SK-N-SH treated with all-trans-retinoic acid at 6 μM for 48 hours (cell line): ENCODE measurements around the gene CDK6.

Experiments used
- ATAC-seq: fragments of 200-7000 bp; cut with Tn5 transposase; 3 replicates; pipeline ENCODE4 v1.9.1; 2020; ENCODE audit warnings: mild to moderate bottlenecking, moderate library complexity
- ARNTL ChIP-seq: fragments of 450-650 bp; formaldehyde crosslinking; IDR thresholded peaks from 2 replicates; pipeline ENCODE4 v1.5.0; 2020; ENCODE audit warnings: low read depth, mild to moderate bottlenecking, moderate library complexity, borderline replicate concordance
- BACH2 ChIP-seq: fragments of 250-450 bp; sonication (Bioruptor Pico); IDR thresholded peaks from 2 replicates; pipeline ENCODE4 v1.9.0; 2021; ENCODE audit warnings: mild to moderate bottlenecking, borderline replicate concordance
- CSDC2 ChIP-seq: fragments of 250-450 bp; sonication (Bioruptor Pico); IDR thresholded peaks from 2 replicates; pipeline ENCODE4 v1.5.0; 2020; ENCODE audit warnings: mild to moderate bottlenecking, moderate library complexity
- ESRRG ChIP-seq: fragments of 250-450 bp; sonication (Bioruptor Pico); IDR thresholded peaks from 2 replicates; pipeline ENCODE4 v1.6.1; 2021; ENCODE audit warnings: mild to moderate bottlenecking
- GLIS3 ChIP-seq: fragments of 250-450 bp; sonication (Bioruptor Pico); IDR thresholded peaks from 2 replicates; pipeline ENCODE4 v1.5.0; 2020; ENCODE audit warnings: mild to moderate bottlenecking, moderate library complexity
- ISL1 ChIP-seq: fragments of 250-450 bp; sonication (Bioruptor Pico); IDR thresholded peaks from 2 replicates; pipeline ENCODE4 v2.1.2; 2022; ENCODE audit warnings: mild to moderate bottlenecking, moderate library complexity
- OSR1 ChIP-seq: fragments of 250-450 bp; sonication (Bioruptor Pico); IDR thresholded peaks from 2 replicates; pipeline ENCODE4 v1.8.0; 2022; ENCODE audit warnings: moderate library complexity, mild to moderate bottlenecking, inconsistent platforms
- PPARA ChIP-seq: fragments of 250-450 bp; sonication (Bioruptor Pico); IDR thresholded peaks from 2 replicates; pipeline ENCODE4 v1.5.0; 2020; ENCODE audit warnings: mild to moderate bottlenecking, borderline replicate concordance
- RARB ChIP-seq: fragments of 250-450 bp; sonication (Bioruptor Pico); IDR thresholded peaks from 2 replicates; pipeline ENCODE4 v1.8.0; 2021; ENCODE audit warnings: mild to moderate bottlenecking, moderate library complexity
- SNAI2 ChIP-seq: fragments of 250-450 bp; sonication (Bioruptor Pico); IDR thresholded peaks from 2 replicates; pipeline ENCODE4 v1.5.0; 2020; ENCODE audit warnings: mild to moderate bottlenecking, moderate library complexity
- TCF4 ChIP-seq: fragments of 250-450 bp; sonication (Bioruptor Pico); IDR thresholded peaks from 2 replicates; pipeline ENCODE4 v1.8.0; 2021; ENCODE audit warnings: mild to moderate bottlenecking, moderate library complexity, borderline replicate concordance
- TOX ChIP-seq: fragments of 250-450 bp; sonication (Bioruptor Pico); IDR thresholded peaks from 2 replicates; pipeline ENCODE4 v1.8.0; 2021; ENCODE audit warnings: mild to moderate bottlenecking, moderate library complexity, borderline replicate concordance
- ZC3H10 ChIP-seq: fragments of 250-450 bp; sonication (Bioruptor Pico); IDR thresholded peaks from 2 replicates; pipeline ENCODE4 v1.5.1; 2021; ENCODE audit warnings: mild to moderate bottlenecking, moderate library complexity
- ZFP3 ChIP-seq: fragments of 250-450 bp; sonication (Bioruptor Pico); IDR thresholded peaks from 2 replicates; pipeline ENCODE4 v1.5.0; 2020; ENCODE audit warnings: mild to moderate bottlenecking, moderate library complexity
- ZFP30 ChIP-seq: fragments of 450-650 bp; formaldehyde crosslinking; IDR thresholded peaks from 2 replicates; pipeline ENCODE4 v1.5.0; 2022; ENCODE audit warnings: mild to moderate bottlenecking, moderate library complexity
- ZNF565 ChIP-seq: fragments of 450-650 bp; formaldehyde crosslinking; conservative IDR thresholded peaks from 2 replicates; pipeline ENCODE4 v1.5.0; 2020; ENCODE audit warnings: low read depth, mild to moderate bottlenecking, moderate library complexity
- ZNF70 ChIP-seq: fragments of 450-650 bp; formaldehyde crosslinking; IDR thresholded peaks from 2 replicates; pipeline ENCODE4 v1.5.0; 2020; ENCODE audit warnings: mild to moderate bottlenecking, moderate library complexity
- ZNF8 ChIP-seq: fragments of 450-650 bp; formaldehyde crosslinking; IDR thresholded peaks from 2 replicates; pipeline ENCODE4 v1.5.0; 2020; ENCODE audit warnings: mild to moderate bottlenecking, moderate library complexity
- TF ChIP-seq, protein P1 (sequence below): fragments of 250-450 bp; sonication (Bioruptor Pico); IDR thresholded peaks from 2 replicates; pipeline ENCODE4 v1.8.0; 2021; ENCODE audit warnings: low read depth, mild to moderate bottlenecking, moderate library complexity, borderline replicate concordance
- TF ChIP-seq, protein P2 (sequence below): fragments of 250-450 bp; sonication (Bioruptor Pico); IDR thresholded peaks from 2 replicates; pipeline ENCODE4 v1.5.1; 2021; ENCODE audit warnings: mild to moderate bottlenecking, moderate library complexity
- TF ChIP-seq, protein P3 (sequence below): fragments of 250-450 bp; sonication (Bioruptor Pico); IDR thresholded peaks from 2 replicates; pipeline ENCODE4 v1.8.0; 2020; ENCODE audit warnings: mild to moderate bottlenecking, moderate library complexity, borderline replicate concordance
- TF ChIP-seq, protein P4 (sequence below): fragments of 250-450 bp; sonication (Bioruptor Pico); IDR thresholded peaks from 2 replicates; pipeline ENCODE4 v1.5.1; 2020; ENCODE audit warnings: low read depth, mild to moderate bottlenecking, moderate library complexity

CDK6 gene

DNA sequence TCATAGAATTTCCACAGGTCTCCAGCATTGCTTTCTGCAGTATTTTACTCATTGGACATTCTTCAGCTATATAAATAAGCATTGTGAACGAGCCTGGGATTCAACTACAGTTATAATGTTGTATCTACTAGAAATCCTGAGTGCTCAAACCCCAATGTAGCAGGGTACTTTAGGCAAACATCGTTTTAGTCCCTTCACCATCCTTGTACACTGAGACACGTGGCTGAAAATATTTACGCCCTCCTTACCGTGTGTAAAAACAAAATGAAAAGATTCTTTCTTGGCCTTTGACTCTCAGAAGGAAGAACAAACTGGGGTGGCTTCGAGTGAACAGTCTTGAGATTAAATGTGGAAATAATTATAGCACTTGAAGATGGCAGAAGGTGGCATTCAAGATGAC, 25.2 kb downstream of the CDK6 start:
- no peak for ATAC-seq
- TF ChIP-seq OSR1 (CRISPR knock-in tag) (no peak), ZNF8 (CRISPR knock-in tag) (no peak)
- TF ChIP-seq, protein P1, sequence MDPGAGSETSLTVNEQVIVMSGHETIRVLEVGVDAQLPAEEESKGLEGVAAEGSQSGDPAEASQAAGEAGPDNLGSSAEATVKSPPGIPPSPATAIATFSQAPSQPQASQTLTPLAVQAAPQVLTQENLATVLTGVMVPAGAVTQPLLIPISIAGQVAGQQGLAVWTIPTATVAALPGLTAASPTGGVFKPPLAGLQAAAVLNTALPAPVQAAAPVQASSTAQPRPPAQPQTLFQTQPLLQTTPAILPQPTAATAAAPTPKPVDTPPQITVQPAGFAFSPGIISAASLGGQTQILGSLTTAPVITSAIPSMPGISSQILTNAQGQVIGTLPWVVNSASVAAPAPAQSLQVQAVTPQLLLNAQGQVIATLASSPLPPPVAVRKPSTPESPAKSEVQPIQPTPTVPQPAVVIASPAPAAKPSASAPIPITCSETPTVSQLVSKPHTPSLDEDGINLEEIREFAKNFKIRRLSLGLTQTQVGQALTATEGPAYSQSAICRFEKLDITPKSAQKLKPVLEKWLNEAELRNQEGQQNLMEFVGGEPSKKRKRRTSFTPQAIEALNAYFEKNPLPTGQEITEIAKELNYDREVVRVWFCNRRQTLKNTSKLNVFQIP: no peak
- TF ChIP-seq, protein P2, sequence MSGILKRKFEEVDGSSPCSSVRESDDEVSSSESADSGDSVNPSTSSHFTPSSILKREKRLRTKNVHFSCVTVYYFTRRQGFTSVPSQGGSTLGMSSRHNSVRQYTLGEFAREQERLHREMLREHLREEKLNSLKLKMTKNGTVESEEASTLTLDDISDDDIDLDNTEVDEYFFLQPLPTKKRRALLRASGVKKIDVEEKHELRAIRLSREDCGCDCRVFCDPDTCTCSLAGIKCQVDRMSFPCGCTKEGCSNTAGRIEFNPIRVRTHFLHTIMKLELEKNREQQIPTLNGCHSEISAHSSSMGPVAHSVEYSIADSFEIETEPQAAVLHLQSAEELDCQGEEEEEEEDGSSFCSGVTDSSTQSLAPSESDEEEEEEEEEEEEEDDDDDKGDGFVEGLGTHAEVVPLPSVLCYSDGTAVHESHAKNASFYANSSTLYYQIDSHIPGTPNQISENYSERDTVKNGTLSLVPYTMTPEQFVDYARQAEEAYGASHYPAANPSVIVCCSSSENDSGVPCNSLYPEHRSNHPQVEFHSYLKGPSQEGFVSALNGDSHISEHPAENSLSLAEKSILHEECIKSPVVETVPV (CRISPR knock-in tag): no peak
- TF ChIP-seq, protein P3, sequence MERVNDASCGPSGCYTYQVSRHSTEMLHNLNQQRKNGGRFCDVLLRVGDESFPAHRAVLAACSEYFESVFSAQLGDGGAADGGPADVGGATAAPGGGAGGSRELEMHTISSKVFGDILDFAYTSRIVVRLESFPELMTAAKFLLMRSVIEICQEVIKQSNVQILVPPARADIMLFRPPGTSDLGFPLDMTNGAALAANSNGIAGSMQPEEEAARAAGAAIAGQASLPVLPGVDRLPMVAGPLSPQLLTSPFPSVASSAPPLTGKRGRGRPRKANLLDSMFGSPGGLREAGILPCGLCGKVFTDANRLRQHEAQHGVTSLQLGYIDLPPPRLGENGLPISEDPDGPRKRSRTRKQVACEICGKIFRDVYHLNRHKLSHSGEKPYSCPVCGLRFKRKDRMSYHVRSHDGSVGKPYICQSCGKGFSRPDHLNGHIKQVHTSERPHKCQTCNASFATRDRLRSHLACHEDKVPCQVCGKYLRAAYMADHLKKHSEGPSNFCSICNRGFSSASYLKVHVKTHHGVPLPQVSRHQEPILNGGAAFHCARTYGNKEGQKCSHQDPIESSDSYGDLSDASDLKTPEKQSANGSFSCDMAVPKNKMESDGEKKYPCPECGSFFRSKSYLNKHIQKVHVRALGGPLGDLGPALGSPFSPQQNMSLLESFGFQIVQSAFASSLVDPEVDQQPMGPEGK (CRISPR knock-in tag): no peak

DNA sequence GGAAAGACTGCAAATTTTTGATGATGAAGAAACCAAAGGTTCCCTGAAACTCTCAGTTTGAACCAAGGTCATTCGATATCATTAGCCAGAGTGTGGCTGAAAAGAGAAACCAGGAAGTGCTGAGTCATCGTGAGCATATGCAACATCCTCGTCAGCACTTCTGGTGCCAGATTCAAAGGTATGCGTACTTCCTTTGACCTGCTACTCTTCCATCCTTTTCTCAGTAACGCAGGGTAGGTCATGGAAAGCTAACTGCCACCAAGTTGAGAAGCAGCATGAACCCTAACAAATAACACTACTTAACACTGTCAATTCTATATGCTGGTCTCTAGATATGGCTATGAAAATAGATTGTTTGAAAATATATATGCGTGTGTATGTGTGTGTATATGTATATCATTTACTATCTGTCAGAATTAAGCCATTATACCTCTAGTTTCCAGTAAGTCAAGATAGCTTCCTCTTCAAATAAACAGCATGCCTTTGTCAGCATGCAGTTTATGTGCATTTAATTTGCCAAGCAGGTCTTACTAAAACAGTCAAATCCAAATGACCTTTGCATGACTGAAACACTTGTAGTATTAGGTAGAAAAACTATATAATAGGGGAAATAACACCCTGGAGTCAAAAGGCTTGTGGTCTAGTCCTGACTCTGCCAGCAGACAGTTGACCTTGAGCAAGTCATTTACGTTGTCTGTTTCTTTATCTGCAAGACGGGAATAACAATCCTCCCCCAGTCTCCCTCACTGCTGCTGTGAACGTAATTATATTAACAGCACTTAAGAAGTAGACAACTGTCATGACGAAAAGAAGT, 26.4 kb downstream of the CDK6 start:
- ATAC-seq: peak; percentile 93
- TF ChIP-seq, protein P1: no peak
- TF ChIP-seq TOX (peak; percentile 57; the same call in 1 of the 2 replicates), SNAI2 (CRISPR knock-in tag) (0 out of 2 replicates have a peak, but pooled peaks have one; percentile 36), ISL1 (CRISPR knock-in tag) (peak; percentile 69), ZC3H10 (CRISPR knock-in tag) (peak; percentile 86), ARNTL (CRISPR knock-in tag) (no peak), ZFP3 (CRISPR knock-in tag) (no peak), PPARA (no peak), CSDC2 (peak; percentile 81; the same call in 1 of the 2 replicates), ZNF565 (CRISPR knock-in tag) (no peak), GLIS3 (CRISPR knock-in tag) (0 out of 2 replicates have a peak, but pooled peaks have one; percentile 10), TCF4 (no peak)
- TF ChIP-seq, all 23 proteins: peak for 6

DNA sequence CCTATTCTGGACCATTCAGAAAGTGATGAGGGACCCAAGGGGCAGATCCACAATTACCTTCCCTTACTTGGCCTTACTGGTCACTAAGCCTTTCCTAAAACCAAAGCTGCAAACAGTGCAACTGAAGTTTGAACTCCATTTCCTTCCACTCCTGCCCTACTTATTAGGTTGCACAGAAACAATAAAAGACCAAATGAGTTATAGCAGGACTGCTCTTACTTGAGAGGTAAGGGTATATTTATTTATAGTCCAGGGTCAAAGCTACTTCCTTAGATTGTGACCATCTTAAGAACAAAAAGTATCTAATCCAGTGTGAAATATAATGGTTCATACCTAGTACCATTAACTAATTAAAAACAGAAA, 27.0 kb downstream of the CDK6 start:
- no peak; the same call in 1 of the 2 replicates for TF ChIP-seq CSDC2
- no peak for TF ChIP-seq ZFP3 (CRISPR knock-in tag)
- TF ChIP-seq, protein P3 (CRISPR knock-in tag): 0 out of 2 replicates have a peak, but pooled peaks have one; percentile 25
- ATAC-seq: peak; percentile 59

DNA sequence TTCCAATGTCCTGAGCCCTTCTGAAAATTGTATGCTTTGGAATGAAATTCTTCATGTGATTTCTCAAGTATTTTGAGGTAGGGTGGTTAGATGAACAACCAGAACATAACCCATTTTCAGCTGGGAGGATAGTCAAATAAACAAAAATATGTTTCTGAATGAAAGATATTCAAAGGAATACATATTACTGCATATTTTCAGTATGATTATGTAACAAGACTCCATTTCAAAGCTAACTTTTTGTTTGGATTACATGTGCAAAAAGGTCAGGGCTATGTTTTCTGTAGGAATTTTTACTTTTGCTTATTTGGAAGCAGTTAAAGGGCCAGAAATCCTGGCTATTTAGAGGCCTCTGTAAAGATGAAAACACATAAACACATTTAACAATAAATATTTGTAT, 27.7 kb downstream of the CDK6 start:
- ATAC-seq: no peak
- TF ChIP-seq CSDC2 (no peak), ESRRG (no peak), TCF4 (no peak), ZFP3 (CRISPR knock-in tag) (no peak), ISL1 (CRISPR knock-in tag) (no peak), RARB (CRISPR knock-in tag) (no peak), GLIS3 (CRISPR knock-in tag) (no peak), TOX (no peak), ZFP30 (CRISPR knock-in tag) (no peak), ZNF70 (no peak), BACH2 (CRISPR knock-in tag) (no peak), PPARA (no peak), ARNTL (CRISPR knock-in tag) (no peak), SNAI2 (CRISPR knock-in tag) (no peak), ZNF8 (CRISPR knock-in tag) (no peak)
- TF ChIP-seq, protein P4, sequence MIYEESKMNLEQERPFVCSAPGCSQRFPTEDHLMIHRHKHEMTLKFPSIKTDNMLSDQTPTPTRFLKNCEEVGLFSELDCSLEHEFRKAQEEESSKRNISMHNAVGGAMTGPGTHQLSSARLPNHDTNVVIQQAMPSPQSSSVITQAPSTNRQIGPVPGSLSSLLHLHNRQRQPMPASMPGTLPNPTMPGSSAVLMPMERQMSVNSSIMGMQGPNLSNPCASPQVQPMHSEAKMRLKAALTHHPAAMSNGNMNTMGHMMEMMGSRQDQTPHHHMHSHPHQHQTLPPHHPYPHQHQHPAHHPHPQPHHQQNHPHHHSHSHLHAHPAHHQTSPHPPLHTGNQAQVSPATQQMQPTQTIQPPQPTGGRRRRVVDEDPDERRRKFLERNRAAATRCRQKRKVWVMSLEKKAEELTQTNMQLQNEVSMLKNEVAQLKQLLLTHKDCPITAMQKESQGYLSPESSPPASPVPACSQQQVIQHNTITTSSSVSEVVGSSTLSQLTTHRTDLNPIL (CRISPR knock-in tag): no peak
- TF ChIP-seq, protein P2 (CRISPR knock-in tag): no peak
